ENCODE measurements around the gene SLCO1B3. TPM values are rescaled to one million over a fixed set of nuclear protein-coding genes. Genes with fewer than 3 reads are reported as not detected.

Gene SLCO1B3
- total RNA-seq, 1 donor from 2014 or later = 0.60 TPM

DNA sequence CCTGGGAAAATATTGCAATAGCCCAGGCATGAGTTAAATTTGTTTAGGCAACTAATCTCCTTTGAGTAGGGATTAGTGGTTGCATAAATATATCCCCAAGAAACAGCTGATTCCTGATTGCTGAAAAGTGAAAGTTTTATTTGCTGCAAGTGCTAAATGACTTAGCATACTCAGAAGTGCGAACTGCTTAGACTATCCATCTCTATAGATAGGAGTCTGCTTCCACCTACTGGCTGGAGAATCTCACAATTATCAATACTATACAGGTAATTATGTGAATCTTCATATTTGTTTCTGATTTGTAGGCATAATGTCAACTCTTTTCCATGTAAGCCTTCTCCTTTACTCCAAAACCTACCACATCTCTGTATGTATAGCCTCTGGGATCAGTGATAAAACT is 12.0 kb upstream of the SLCO1B3 start:
- Histone ChIP-seq H3K27ac (replicated peaks) (no peak overlapping the region), H3K4me1 (peaks cover 15% of the 10 kb centered on the region), H3K36me3 (no peaks in the 10 kb centered on the region), H3K9me3 (replicated peaks) (no peaks in the 10 kb centered on the region), H3K27me3 (ENCODE audit: low read depth) (no peaks in the 10 kb centered on the region), H3K4me3 (no peak overlapping the region)
- intact Hi-C loops (cut with micrococcal nuclease) = no loop called here
- DNase-seq = no peak
- TF ChIP-seq CTCF (IDR thresholded peaks at IDR 0.05; ENCODE audit: borderline replicate concordance) = peak; percentile 62

DNA sequence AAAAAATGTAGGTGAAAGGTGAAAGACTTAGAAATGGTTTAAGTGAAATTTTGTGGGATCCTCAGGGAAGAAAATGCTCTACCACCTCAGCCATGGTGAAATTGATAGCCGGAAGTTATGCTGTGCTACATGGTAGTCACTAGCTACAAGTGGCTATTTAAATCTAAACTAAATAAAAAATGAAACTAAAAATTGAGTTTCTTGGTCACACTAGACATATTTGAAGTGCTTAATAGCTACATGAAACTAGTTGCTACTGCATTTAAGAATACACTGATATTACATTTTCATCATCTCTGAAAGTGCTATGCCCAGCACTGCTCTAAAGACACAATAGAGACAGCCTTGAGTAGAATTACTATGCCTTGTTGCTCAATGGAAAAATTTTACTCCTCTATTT is 10.3 kb upstream of the SLCO1B3 start:
- Histone ChIP-seq H3K9me3 (replicated peaks) (no peaks in the 10 kb centered on the region), H3K36me3 (no peaks in the 10 kb centered on the region)

DNA sequence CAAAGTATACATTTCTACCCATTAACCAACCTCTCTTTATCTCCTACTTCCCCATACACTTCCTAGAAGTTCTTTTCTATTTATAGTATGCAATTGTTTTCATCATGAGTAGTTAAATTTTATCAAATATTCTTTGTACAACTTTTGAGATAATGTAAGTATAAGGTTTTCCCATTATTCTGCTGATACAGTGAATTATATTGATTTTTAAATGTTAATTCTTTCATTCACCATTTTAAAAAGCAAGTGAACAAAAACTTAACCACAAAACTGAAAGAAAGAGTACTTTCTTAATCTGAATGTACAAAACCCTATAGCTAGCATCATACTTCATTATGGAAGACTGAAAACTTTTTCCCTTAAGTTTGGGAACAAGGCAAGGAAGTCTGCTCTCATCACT is 9.5 kb upstream of the SLCO1B3 start:
- Histone ChIP-seq H3K4me1 (peaks cover 15% of the 10 kb centered on the region), H3K4me3 (no peak overlapping the region), H3K27me3 (ENCODE audit: low read depth) (no peaks in the 10 kb centered on the region), H3K27ac (replicated peaks) (no peak overlapping the region), H3K9me3 (replicated peaks) (no peaks in the 10 kb centered on the region), H3K36me3 (no peaks in the 10 kb centered on the region)
- DNase-seq = no peak
- intact Hi-C loops (cut with micrococcal nuclease) = no loop called here
- no peak for TF ChIP-seq CTCF (IDR thresholded peaks at IDR 0.05; ENCODE audit: borderline replicate concordance)

More for the DNA sequence above, 10.3 kb upstream of the SLCO1B3 start:
- no peak overlapping the region for H3K4me3 ChIP-seq
- no peak overlapping the region for H3K27ac ChIP-seq (replicated peaks)
- no peaks in the 10 kb centered on the region for H3K27me3 ChIP-seq (ENCODE audit: low read depth)
- peaks cover 15% of the 10 kb centered on the region for H3K4me1 ChIP-seq
- DNase-seq = no peak
- intact Hi-C loops (cut with micrococcal nuclease) = no loop called here
- TF ChIP-seq CTCF (IDR thresholded peaks at IDR 0.05; ENCODE audit: borderline replicate concordance) = no peak

- Histone ChIP-seq H3K4me3 (no peak overlapping the region), H3K9me3 (replicated peaks) (no peaks in the 10 kb centered on the region), H3K27ac (replicated peaks) (no peak overlapping the region), H3K36me3 (no peaks in the 10 kb centered on the region), H3K27me3 (ENCODE audit: low read depth) (no peaks in the 10 kb centered on the region), H3K4me1 (no peaks in the 10 kb centered on the region)
- no peak for DNase-seq
- intact Hi-C loops (cut with micrococcal nuclease) = no loop called here
- TF ChIP-seq CTCF (IDR thresholded peaks at IDR 0.05; ENCODE audit: borderline replicate concordance) = no peak
These were observed 4.6 kb upstream of the SLCO1B3 start for GRCh38 chr12:20805921-20806320.

GRCh38 chr12:20807192-20808080 is 3.1 kb upstream of the SLCO1B3 start:
- Histone ChIP-seq H3K36me3 (no peaks in the 10 kb centered on the region), H3K27ac (replicated peaks) (no peak overlapping the region), H3K27me3 (ENCODE audit: low read depth) (no peaks in the 10 kb centered on the region), H3K4me1 (no peaks in the 10 kb centered on the region), H3K9me3 (replicated peaks) (no peaks in the 10 kb centered on the region), H3K4me3 (no peak overlapping the region)
- no peak for DNase-seq
- TF ChIP-seq CTCF (IDR thresholded peaks at IDR 0.05; ENCODE audit: borderline replicate concordance) = no peak
- intact Hi-C loops (cut with micrococcal nuclease) = no loop called here

Measured in left ventricle myocardium inferior (tissue), 1 donor.